BLaER1 (cell line): ENCODE data around the gene CLIC4.
"Not testable (repeated sequence)": the region's sequence is repeated elsewhere in the genome, so short reads cannot be mapped to it uniquely, and the experiment has no call there.

Experiments
- H3K27ac ChIP-seq: shearing (Covaris generic); formaldehyde crosslinking; 2 replicates; pipeline ENCODE4 v1.8.1; 2022
- H3K27me3 ChIP-seq: shearing (Covaris generic); formaldehyde crosslinking; 2 replicates; pipeline ENCODE4 v1.8.1; 2022
- H3K36me3 ChIP-seq: shearing (Covaris generic); formaldehyde crosslinking; 2 replicates; pipeline ENCODE4 v1.8.1; 2022
- H3K4me1 ChIP-seq: shearing (Covaris generic); formaldehyde crosslinking; 2 replicates; pipeline ENCODE4 v1.8.1; 2022
- H3K4me2 ChIP-seq: shearing (Covaris generic); formaldehyde crosslinking; 2 replicates; pipeline ENCODE4 v1.8.1; 2022
- H3K4me3 ChIP-seq: shearing (Covaris generic); formaldehyde crosslinking; 2 replicates; pipeline ENCODE4 v1.8.1; 2022
- H3K9ac ChIP-seq: shearing (Covaris generic); formaldehyde crosslinking; 2 replicates; pipeline ENCODE4 v1.8.1; 2022
- H3K9me3 ChIP-seq: shearing (Covaris generic); formaldehyde crosslinking; 2 replicates; pipeline ENCODE4 v1.8.1; 2022
- H4K20me1 ChIP-seq: shearing (Covaris generic); formaldehyde crosslinking; 2 replicates; pipeline ENCODE4 v1.8.1; 2022
- Cebpa-rat ChIP-seq: shearing (Covaris generic); IDR thresholded peaks from 2 replicates; pipeline ENCODE4 v1.8.1; 2022

CLIC4 gene

DNA sequence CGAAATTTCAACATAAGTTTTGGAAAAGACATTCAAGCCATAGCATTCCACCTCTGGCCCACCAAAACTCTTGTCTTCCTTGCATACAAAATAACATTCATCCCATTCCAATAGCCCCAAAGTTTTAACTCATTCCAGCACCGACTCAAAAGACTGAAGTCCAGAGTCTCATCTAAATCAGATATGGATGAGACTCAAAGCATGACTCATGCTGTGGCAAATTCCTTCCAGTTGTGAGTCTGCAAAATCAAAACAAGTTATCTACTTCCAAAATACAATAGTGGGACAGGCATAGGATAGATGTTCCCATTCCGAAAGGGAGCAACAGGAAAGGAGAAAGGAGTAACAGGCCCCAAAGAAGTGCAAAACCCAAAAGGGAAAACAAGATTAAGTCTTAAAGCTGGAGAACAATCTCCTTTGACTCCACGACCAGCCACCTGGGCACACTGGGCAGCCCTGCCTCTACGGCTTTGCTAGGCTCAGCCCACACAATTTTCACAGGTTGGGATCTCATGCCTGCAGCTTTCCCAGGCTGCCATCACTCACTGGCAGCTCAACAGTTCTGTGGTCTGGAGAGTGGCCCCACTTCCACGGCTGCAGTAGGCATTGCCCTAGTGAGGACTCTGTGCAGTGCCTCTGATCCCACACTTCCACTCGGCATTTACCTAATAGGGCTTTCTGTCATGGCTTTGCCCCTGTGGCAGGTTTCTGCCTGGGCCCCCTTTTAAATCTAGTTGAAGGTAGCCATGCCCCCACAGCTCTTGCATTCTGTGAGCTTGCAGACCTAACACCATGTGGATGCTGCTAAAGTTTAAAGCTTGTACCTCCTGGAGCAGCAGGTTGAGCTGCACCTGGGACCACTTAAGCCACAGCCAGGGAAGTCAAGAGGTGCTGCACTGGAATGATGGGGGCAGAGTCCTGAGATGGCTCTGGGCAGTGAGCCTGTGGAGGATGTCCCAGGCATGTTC, 133.8 kb downstream of the CLIC4 start:
- Histone ChIP-seq H3K4me3 (no peak overlapping the region), H3K9me3 (no peaks in the 10 kb centered on the region), H3K27me3 (no peaks in the 10 kb centered on the region), H3K4me1 (no peaks in the 10 kb centered on the region), H4K20me1 (no peaks in the 10 kb centered on the region), H3K9ac (no peak overlapping the region), H3K36me3 (no peaks in the 10 kb centered on the region), H3K4me2 (no peak overlapping the region), H3K27ac (no peak overlapping the region)
- TF ChIP-seq Cebpa-rat: no peak

DNA sequence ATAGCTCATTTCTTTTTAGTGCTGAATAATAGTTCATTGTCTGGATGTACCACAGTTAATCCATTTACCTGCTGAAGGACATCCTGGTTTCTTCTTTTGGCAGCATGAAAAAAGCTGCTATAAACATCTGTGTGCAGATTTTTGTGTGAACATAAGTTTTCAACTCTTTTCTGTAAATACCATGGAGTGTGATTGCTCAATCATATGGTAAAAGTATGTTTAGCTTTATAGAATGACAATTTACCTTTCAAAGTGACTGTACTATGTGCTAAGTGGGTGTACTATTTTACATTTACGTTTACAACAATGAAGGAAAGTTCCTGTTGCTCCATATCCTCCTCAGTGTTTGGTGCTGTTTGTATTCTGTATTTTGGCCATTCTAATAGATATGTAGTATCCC, 135.8 kb downstream of the CLIC4 start:
- Histone ChIP-seq H3K36me3 (no peaks in the 10 kb centered on the region), H3K27me3 (no peaks in the 10 kb centered on the region), H3K27ac (no peak overlapping the region), H4K20me1 (no peaks in the 10 kb centered on the region), H3K4me3 (no peak overlapping the region), H3K9ac (no peak overlapping the region), H3K9me3 (no peaks in the 10 kb centered on the region), H3K4me2 (no peak overlapping the region), H3K4me1 (no peaks in the 10 kb centered on the region)
- no peak for TF ChIP-seq Cebpa-rat

DNA sequence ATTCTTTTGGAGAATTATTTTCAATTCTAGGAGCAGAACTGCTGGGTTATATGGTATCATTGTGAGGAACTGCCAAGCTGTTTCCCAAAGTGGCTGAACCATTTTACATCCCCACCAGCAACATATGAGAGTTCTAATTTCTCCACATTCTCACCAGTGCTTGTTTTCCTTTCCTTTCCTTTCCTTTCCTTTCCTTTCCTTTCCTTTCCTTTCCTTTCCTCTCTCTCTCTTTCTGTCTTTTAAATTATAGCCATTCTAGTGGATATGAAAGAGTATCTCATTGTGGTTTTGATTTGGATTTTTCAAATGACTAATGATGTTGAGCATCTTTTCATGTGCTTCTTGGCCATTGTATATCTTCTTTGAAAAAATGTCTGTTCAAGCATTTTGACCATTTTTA, 139.5 kb downstream of the CLIC4 start:
- Histone ChIP-seq H3K36me3 (no peaks in the 10 kb centered on the region), H3K9ac (no peak overlapping the region), H3K4me3 (no peak overlapping the region), H3K4me1 (no peaks in the 10 kb centered on the region), H3K27ac (no peak overlapping the region), H3K9me3 (no peaks in the 10 kb centered on the region), H4K20me1 (no peaks in the 10 kb centered on the region), H3K4me2 (no peak overlapping the region), H3K27me3 (no peaks in the 10 kb centered on the region)
- no peak for TF ChIP-seq Cebpa-rat

DNA sequence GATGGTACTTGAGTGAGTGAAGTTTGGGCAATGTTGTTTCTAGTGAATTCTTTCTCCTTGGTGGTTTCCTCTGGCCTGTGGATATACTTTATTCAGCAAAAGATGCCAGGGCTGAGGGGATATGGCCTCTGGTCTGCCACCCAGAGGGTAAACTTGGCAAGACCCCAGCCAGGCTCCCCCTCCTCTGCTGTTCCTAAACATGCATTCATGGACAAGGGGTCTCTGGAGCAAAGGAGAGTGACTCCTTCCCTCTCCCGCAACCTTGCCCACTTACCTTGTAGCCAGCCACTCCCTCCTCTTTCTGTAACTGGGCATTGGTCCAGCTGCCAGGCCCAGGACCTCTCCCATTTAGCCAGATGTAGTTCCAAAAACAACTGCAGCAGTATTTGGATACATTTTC, 141.0 kb downstream of the CLIC4 start:
- Histone ChIP-seq H3K4me2 (no peak overlapping the region), H3K4me1 (no peaks in the 10 kb centered on the region), H3K9ac (no peak overlapping the region), H3K4me3 (no peak overlapping the region), H4K20me1 (no peaks in the 10 kb centered on the region), H3K9me3 (peaks cover 6% of the 10 kb centered on the region), H3K36me3 (no peaks in the 10 kb centered on the region), H3K27me3 (no peaks in the 10 kb centered on the region), H3K27ac (no peak overlapping the region)
- no peak for TF ChIP-seq Cebpa-rat

DNA sequence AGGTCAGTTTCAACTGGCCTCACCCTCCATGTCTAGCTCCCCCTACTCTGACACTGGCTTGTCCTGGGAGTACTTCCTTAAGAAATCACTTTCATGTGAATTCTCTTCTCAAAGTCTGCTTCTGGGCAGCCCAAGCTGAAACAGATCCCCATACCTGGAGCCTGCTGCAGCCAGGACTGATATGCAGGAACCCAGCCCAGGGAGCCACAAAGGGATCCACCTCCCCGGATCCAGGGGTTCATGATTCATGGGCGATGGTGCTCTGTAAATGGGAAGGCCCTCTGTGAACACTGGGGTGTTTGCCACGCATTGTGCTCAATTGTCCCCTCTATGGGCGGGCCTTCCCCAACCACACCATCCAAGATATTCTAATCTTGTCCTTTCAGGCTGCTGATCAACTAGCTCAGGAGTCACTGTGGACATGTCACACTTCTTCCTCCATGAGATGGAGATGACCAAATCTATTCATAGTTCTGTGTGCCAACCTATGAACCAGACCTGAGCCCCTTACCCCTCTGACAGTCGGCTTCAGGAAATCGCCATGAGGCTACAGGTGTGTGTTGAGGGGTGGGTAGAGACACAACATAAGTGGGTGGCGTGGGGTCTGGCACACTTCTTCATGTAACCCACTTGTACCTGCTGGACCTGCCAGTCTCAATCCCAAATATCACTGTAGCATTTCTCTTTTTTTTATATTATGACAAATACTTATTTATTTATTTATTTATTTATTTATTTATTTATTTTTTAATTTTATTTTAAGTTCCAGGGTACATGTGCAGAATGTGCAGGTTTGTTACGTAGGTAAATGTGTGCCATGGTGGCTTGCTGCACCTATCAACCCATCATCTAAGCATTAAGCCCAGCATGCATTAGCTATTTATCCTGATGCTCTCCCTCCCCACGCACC, 143.1 kb downstream of the CLIC4 start:
- Histone ChIP-seq H3K27ac (no peak overlapping the region), H3K4me3 (no peak overlapping the region), H3K9me3 (peaks cover 24% of the 10 kb centered on the region), H3K9ac (no peak overlapping the region), H3K4me1 (no peaks in the 10 kb centered on the region), H3K4me2 (no peak overlapping the region), H3K36me3 (no peaks in the 10 kb centered on the region), H3K27me3 (no peaks in the 10 kb centered on the region), H4K20me1 (no peaks in the 10 kb centered on the region)
- no peak for TF ChIP-seq Cebpa-rat

DNA sequence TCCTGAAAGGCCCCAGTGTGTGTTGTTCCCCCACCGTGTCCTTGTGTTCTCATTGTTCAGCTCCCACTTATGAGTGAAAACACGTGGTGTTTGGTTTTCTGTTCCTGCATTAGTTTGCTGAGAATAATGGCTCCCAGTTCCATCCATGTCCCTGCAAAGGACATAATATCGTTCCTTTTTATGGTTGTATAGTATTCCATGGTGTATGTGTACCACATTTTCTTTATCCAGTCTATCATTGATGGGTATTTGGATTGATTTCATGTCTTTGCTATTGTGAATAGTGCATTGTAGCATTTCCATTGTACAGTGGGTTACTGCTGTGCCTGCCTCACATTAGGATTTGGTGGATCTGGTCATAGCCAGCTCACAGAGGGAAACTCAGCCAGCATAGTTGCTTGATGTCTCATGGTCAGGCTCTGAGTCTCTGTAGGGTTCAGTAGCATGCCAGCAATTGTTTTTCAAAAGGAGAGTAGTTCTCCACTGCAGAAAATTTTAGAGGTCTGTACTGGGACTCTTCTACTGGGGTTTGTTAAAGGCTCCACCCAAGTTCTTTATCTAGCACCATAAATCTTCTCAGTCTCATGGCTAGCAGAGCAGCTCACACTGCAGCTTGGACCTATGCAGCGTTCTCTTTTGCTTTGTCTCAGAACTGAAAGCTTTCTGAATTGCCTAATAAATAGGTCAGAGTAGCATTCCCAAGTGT, 143.9 kb downstream of the CLIC4 start:
- Histone ChIP-seq H3K27me3 (no peaks in the 10 kb centered on the region), H3K4me1 (no peaks in the 10 kb centered on the region), H3K9ac (no peak overlapping the region), H3K9me3 (peaks cover 24% of the 10 kb centered on the region), H3K36me3 (no peaks in the 10 kb centered on the region), H4K20me1 (no peaks in the 10 kb centered on the region), H3K4me3 (no peak overlapping the region), H3K27ac (no peak overlapping the region), H3K4me2 (no peak overlapping the region)
- no peak for TF ChIP-seq Cebpa-rat

DNA sequence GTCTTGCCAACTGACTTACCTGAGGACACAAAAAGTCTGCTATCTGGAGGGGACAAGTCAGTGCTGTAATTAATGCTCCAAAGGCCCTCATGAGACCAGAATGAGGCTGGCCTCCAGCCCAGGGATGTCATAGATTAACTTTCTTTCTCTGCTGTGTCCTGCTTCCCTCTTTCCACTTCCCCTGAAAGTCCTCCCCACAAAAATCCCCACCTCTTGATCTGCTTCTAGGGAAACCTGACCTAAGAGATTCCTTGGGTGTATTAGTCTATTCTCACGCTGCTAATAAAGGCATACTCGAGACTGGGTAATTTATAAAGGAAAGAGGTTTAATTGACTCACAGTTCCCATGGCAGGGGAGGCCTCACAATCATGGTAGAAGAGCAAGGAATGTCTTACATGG, 145.6 kb downstream of the CLIC4 start:
- H3K4me1 ChIP-seq: no peaks in the 10 kb centered on the region
- H3K4me3 ChIP-seq: no peak overlapping the region
- no peak overlapping the region for H3K4me2 ChIP-seq
- no peaks in the 10 kb centered on the region for H4K20me1 ChIP-seq
- no peak overlapping the region for H3K27ac ChIP-seq
- H3K9me3 ChIP-seq: peaks cover 24% of the 10 kb centered on the region
- no peaks in the 10 kb centered on the region for H3K27me3 ChIP-seq
- no peak for TF ChIP-seq Cebpa-rat
- no peak overlapping the region for H3K9ac ChIP-seq
- H3K36me3 ChIP-seq: no peaks in the 10 kb centered on the region

DNA sequence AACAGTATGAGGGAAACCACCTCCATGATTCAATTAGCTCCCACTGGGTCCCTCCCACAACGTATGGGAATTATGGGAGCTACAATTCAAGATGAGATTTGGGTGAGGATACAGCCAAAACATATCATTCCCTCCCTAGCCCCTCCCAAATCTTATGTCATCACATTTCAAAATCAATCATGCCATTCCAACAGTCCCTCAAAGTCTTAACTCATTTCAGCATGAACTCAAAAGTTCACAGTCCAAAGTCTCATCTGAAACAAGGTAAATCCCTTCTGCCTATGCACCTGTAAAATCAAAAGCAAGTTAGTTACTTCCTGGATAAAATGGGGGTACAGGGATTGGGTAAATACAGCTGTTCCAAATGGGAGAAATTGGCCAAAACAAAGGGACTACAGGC, 146.1 kb downstream of the CLIC4 start:
- not testable (repeated sequence) for H3K4me1 ChIP-seq, H4K20me1 ChIP-seq, H3K4me2 ChIP-seq, H3K4me3 ChIP-seq, H3K27me3 ChIP-seq, H3K27ac ChIP-seq, H3K9ac ChIP-seq, H3K36me3 ChIP-seq
- peaks cover 24% of the 10 kb centered on the region for H3K9me3 ChIP-seq

DNA sequence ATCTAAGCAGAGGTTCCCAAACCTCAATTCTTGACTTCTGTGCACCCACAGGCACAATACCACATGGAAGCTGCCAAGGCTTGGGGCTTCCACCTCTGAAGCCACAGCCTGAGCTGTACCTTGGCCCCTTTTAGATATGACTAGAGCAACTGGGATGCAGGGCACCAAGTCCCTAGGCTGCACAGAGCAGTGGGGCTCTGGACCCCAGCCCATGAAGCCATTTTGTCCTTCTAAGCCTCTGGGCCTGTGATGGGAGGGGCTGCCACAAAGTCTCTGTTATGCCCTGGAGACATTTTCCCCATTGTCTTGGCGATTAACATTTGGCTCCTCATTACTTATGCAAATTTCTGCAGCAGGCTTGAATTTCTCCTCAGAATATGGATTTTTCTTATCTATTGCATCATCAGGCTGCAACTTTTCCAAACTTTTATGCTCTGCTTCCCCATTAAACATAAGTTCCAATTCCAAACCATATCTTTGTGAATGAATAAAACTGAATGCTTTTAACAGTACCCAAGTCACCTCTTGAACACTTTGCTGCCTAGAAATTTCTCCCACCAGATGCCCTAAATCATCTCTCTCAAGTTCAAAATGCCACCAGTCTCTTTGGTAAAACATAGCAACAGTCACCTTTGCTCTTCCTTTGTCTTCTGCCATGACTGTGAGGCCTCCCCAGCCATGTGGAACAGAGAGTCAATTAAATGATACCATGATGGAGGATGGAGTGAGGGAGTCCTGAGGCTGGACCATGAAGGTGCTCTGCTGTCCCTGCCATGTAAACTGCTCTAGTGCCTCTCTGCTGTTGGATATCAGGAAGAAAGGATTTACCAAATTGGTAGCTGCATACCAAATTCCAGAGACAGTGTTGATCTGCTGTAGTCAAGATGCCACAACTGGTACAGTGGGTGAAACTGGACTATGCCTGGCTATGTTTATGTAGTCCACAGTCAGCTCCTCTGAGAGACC, 147.2 kb downstream of the CLIC4 start:
- H3K36me3 ChIP-seq: no peaks in the 10 kb centered on the region
- peaks cover 24% of the 10 kb centered on the region for H3K9me3 ChIP-seq
- H4K20me1 ChIP-seq: no peaks in the 10 kb centered on the region
- no peak overlapping the region for H3K4me2 ChIP-seq
- no peak overlapping the region for H3K27ac ChIP-seq
- no peak overlapping the region for H3K9ac ChIP-seq
- peak; percentile 61; the same call in 1 of the 2 replicates for TF ChIP-seq Cebpa-rat
- peaks cover 6% of the 10 kb centered on the region for H3K4me1 ChIP-seq
- no peak overlapping the region for H3K4me3 ChIP-seq
- H3K27me3 ChIP-seq: no peaks in the 10 kb centered on the region
